Fibroblast of the aortic adventitia (primary cell): ENCODE data around the gene SYNE1. TPM values are rescaled to one million over a fixed set of nuclear protein-coding genes. Genes with fewer than 3 reads are reported as not detected.
A peak's percentile ranks its signal among the peaks of the same experiment; 100 is the strongest.
"Not testable (repeated sequence)": the region's sequence is repeated elsewhere in the genome, so short reads cannot be mapped to it uniquely, and the experiment has no call there.

Source experiments
- DNase-seq: peaks from one replicate; pipeline ENCODE4 v3.0.0-alpha.2; 2010; ENCODE audit warnings: low read depth
- H3K4me3 ChIP-seq: 2 replicates; pipeline ENCODE4 v1.5.1; 2011; ENCODE audit warnings: low read depth, mild to moderate bottlenecking, control low read depth, low read length, moderate library complexity
- total RNA-seq: library from RNA; depleted of rRNA; stranded (reverse); fragments of >200 nt; gene quantifications from 2 replicates; pipeline ENCODE4 v1.2.3, GENCODE V29; 2012; ENCODE audit warnings: low replicate concordance
- TF ChIP-seq, protein P1 (sequence below): IDR thresholded peaks from 2 replicates; pipeline ENCODE4 v1.5.1; 2011; ENCODE audit warnings: mild to moderate bottlenecking, low read length, control low read depth, inconsistent platforms; ENCODE audit not compliant: insufficient read depth

SYNE1 gene
- total RNA-seq, 1 donor = 193 TPM

DNA sequence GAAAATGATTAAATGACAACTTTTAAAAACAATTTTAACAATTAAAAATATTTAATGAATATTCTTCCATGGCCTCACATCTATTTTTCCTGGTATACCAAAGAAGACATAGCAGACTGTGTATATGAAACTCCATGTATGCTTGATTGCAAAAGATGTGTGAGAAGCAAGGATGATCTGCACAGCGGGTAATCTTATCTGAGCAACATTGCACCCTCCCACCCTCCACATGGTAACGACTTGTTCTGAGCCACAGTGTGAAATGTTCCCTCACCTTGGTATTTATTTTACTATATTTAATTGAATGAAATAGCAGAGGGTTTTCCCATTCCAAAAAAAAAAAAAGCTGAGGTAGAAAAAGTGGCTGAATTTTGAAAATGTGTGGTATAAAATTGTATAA is 204.4 kb downstream of the SYNE1 start:
- no peak overlapping the region for H3K4me3 ChIP-seq
- TF ChIP-seq, protein P1, sequence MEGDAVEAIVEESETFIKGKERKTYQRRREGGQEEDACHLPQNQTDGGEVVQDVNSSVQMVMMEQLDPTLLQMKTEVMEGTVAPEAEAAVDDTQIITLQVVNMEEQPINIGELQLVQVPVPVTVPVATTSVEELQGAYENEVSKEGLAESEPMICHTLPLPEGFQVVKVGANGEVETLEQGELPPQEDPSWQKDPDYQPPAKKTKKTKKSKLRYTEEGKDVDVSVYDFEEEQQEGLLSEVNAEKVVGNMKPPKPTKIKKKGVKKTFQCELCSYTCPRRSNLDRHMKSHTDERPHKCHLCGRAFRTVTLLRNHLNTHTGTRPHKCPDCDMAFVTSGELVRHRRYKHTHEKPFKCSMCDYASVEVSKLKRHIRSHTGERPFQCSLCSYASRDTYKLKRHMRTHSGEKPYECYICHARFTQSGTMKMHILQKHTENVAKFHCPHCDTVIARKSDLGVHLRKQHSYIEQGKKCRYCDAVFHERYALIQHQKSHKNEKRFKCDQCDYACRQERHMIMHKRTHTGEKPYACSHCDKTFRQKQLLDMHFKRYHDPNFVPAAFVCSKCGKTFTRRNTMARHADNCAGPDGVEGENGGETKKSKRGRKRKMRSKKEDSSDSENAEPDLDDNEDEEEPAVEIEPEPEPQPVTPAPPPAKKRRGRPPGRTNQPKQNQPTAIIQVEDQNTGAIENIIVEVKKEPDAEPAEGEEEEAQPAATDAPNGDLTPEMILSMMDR = no peak
- DNase-seq = no peak

DNA sequence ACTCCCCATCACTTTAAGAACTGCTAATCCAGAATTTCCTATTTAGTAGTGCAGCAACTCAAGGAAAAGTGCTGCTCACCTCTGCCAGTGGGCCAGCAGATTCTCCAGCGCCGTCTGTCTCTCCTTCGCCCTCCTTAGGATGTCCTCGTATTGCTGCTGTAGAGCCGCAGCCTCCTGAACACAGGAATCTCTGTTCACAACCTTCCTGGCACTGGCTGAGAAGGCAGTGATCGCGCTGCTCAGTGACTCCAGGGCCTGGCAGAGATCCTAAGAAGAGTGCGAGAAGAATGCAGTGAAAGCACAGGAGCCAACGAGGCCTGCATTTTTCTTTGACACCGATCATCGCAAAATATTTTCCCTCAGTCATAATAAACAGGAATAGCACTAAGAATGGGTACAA is 209.0 kb downstream of the SYNE1 start:
- DNase-seq = peak; percentile 63
- TF ChIP-seq, protein P1 = no peak
- no peak overlapping the region for H3K4me3 ChIP-seq

DNA sequence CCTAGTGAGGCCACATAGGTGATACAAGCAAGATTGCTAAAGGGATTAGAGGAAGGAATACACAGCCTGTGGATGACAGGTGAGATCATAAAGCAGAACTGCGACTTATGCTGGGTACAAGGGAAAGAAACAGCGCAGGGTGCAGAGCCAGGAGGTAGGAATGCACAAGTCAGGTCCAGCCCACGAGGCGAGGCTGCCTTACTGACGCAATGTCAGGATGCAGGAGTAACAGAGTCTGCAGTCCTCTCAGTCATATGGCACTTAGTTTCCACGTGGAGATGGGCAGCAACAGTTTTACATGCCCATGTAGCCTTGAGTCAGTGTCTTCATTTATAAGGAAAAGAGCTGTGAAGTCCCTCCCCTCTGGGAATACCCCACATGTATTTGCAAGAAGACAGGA is 210.9 kb downstream of the SYNE1 start:
- TF ChIP-seq, protein P1 = no peak
- DNase-seq = no peak
- H3K4me3 ChIP-seq = no peak overlapping the region

DNA sequence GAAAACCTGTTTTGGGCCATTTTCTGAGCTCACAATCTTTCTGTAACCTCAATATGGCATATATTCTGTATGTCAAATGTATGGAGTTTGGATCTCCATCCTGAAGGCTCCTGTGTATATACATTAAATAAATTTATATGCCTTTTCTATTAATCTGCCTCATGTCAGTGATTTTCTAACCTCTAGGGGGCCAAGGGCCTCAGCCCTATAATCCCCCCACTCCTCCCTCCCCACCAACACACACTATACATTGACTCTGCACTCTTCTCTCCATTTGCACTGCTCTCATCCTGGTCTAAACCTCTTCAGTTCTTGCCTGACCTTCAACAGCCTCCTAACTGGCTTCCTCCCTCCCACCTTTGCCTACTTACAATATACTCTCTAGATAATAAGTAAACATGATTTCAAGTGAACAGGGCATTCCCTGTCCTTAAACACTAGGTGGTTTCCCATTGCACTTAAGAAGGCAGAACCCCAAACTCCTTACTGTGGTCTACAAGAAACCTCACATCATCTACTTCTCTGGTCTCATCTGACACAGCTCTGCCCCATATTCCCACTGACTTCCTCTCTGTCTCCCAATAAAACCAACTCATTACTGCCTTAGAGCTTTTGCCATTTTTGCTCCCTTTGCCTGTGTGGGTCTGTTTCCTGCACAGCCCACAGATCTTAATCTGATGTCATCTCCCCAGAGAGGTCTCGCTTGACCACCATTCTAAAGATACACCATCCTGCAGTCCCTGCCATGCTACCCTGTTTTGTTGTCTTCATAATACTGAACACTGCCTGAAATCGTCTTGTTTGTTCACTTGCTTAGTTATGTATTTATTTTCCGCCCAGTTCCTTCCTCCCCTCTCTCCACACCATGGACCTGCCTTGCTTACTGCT is 213.7 kb downstream of the SYNE1 start:
- no peak for DNase-seq
- TF ChIP-seq, protein P1 = no peak
- no peak overlapping the region for H3K4me3 ChIP-seq

DNA sequence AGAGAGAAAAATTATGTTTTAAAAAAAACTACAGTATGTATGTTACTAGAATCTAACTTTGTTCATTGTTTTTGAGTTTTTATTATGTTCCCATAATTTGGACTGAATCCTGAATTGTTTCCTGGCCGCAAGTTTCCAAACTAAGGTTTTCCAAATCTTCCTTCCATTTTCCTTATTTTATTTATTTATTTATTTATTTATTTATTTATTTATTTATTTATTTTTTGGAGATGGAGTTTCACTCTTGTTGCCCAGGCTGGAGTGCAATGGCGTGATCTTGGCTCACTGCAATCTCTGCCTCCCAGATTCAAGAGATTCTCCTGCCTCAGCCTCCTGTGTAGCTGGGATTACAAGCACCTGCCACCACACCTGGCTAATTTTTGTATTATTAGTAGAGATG is 215.7 kb downstream of the SYNE1 start:
- DNase-seq = not testable (repeated sequence)

DNA sequence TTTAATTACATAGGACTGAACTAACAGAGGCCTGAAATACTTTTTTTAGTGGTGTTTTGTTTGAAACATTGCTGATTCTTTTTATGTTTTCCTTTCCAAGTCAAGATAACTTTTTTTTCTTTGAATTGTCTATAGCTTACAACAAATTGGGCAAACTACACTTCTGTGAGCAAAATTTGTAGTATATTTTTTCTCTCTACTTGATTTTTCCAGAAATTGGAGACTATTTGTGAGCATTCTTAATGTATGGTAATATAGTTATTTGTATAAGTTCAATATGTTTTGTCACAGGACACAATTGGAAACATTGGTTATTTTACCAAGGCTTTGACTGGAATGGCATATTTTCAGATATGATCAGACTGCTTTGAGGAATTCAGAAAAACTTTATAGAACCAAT is 216.5 kb downstream of the SYNE1 start:
- DNase-seq = no peak
- TF ChIP-seq, protein P1 = no peak
- no peak overlapping the region for H3K4me3 ChIP-seq

More for the DNA sequence above, 215.7 kb downstream of the SYNE1 start:
- H3K4me3 ChIP-seq = not testable (repeated sequence)

DNA sequence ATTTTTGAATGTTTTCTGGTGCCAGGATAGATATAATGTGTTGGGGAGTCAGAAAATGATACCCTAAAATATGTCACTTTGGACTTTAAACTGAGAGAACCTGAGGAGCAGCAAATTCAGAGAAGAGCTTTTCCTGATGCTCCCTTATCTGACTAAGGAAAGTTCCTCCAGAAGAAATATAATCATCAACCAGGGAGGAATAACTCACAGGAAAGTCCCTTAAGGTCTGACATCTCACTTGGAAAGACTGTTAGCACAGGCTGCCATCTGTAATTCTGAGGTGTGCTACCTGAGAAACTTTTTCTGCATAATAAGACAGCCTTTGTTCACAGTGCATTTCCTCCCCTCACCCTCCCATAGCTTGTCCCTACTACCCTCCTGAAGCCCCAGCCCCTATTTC is 218.6 kb downstream of the SYNE1 start:
- H3K4me3 ChIP-seq = no peak overlapping the region
- no peak for DNase-seq
- TF ChIP-seq, protein P1 = no peak
